ENCODE results near the gene AIM2. TPM values are rescaled to one million over a fixed set of nuclear protein-coding genes. Genes with fewer than 3 reads are reported as not detected.
A peak's percentile ranks its signal among the peaks of the same experiment; 100 is the strongest.

AIM2 gene
- total and polyA plus RNA-seq, 10 of the 15 experiments (the other 5 are each of a cell fraction or from before 2014, with no cell fraction given), result 7.9 to 35.7 (median 12.8) TPM

DNA sequence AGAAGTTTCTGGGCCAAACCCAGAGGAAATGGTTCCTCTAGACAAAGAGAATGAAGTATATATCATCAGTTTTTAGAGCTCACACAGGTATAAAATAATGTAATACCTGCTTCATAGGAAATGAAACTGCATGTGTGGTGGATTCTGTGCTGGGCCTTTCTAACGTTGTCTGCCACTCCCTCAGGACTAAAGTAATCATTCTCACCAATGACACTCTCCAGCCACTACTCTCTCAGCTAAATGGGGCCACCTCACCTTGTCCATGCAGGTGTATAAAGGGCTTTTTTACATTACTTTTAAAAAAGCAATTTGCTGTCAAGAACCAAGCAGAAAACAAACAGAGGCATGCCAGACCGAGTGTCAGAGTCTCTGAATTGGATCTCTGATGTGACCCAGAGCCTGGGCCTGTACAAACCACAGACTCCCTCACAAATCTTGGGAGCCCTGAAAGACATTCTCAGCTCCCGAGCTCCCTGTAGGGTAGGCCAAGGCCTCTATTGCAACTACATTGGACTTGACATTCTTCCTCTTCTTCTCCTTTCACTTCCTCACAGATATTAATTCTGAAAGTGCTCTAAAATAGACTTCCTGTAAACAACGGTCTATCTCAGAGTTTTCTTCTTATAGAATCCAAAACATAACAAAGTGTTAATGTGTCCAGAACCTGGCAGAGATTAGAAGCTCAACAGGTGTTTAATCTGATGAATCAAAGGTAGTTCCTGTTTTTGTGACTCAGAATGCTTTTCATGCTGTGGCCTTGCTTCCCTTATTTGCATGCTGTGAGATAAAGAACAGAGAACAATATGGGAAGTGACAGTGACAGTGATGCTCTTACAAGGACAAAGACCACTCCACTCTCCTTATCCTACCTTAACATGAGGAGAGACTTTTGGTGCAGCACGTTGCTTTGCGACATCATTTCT, 8.6 kb downstream of the AIM2 start (continued):
- TF ChIP-seq RCOR1 (conservative IDR thresholded peaks at IDR 0.05; ENCODE audit: low read depth, low read length) (0 out of 2 replicates have a peak, but pooled peaks have one; percentile 55), BCLAF1 (IDR thresholded peaks at IDR 0.05) (no peak), SMARCA5 (IDR thresholded peaks at IDR 0.05) (peak; percentile 74), HSF1 (IDR thresholded peaks at IDR 0.05; ENCODE audit: low read depth, low read length) (no peak), KAT2A (conservative IDR thresholded peaks at IDR 0.05; ENCODE audit: control insufficient read depth, low read depth, low read length) (no peak), BHLHE40 (IDR thresholded peaks at IDR 0.05; ENCODE audit: borderline replicate concordance in 1 of 2, low read depth in 2 of 2, low read length in 1 of 2) (peak; percentile 9 to 11; a peak in 2 of 4 replicates), LARP7 (IDR thresholded peaks at IDR 0.05) (no peak), IKZF1 (conservative IDR thresholded peaks at IDR 0.05) (peak; percentile 96), NBN (IDR thresholded peaks at IDR 0.05) (peak; percentile 47), BMI1 (IDR thresholded peaks at IDR 0.05; ENCODE audit: borderline replicate concordance) (peak; percentile 79), USF2 (IDR thresholded peaks at IDR 0.05; ENCODE audit: borderline replicate concordance, low read depth, low read length) (no peak), SMC3 (IDR thresholded peaks at IDR 0.05; ENCODE audit: borderline replicate concordance, low read length) (no peak), ZNF384 (IDR thresholded peaks at IDR 0.05; ENCODE audit: borderline replicate concordance, low read depth, low read length) (no peak), SIN3A (IDR thresholded peaks at IDR 0.05; ENCODE audit: low read depth, low read length) (no peak), ATF7 (IDR thresholded peaks at IDR 0.05; ENCODE audit: low read depth) (peak; percentile 78), SP1 (IDR thresholded peaks at IDR 0.05; ENCODE audit: low read depth, low read length) (no peak), ESRRA (IDR thresholded peaks at IDR 0.05; ENCODE audit: low read length) (no peak), PBX3 (IDR thresholded peaks at IDR 0.05; ENCODE audit: insufficient replicate concordance, low read depth, low read length) (no peak), MYB (IDR thresholded peaks at IDR 0.05; ENCODE audit: borderline replicate concordance, low read depth, low read length) (no peak), MTA3 (IDR thresholded peaks at IDR 0.05; ENCODE audit: borderline replicate concordance, low read length) (peak; percentile 93; the same call in 1 of the 2 replicates), ZSCAN29 (IDR thresholded peaks at IDR 0.05) (no peak), CHD1 (IDR thresholded peaks at IDR 0.05; ENCODE audit: low read depth, low read length) (no peak), NFXL1 (IDR thresholded peaks at IDR 0.05; ENCODE audit: borderline replicate concordance) (no peak), MXI1 (IDR thresholded peaks at IDR 0.05; ENCODE audit: low read depth, low read length) (peak; percentile 51; the same call in 1 of the 2 replicates), RB1 (IDR thresholded peaks at IDR 0.05; ENCODE audit: borderline replicate concordance) (no peak)

Measured in GM12878 (cell line).